Subcutaneous adipose tissue (tissue), 4 donors: ENCODE data around the gene PNPLA3. TPM values are rescaled to one million over a fixed set of nuclear protein-coding genes. Genes with fewer than 3 reads are reported as not detected.

ENCODE experiments used
- total RNA-seq, 4 donors: library from RNA; depleted of rRNA; stranded (reverse); fragments of >200 nt; gene quantifications; one replicate each; pipeline ENCODE4 v1.1.0, GENCODE V29; 2016
- TF ChIP-seq, protein P1 (sequence below): fragments of 450-650 bp; IDR thresholded peaks from one replicate; pipeline ENCODE4 v1.5.1; 2016; ENCODE audit warnings: low read depth, mild to moderate bottlenecking, control low read depth, antibody characterized with exemption, moderate library complexity

PNPLA3 gene, protein sequence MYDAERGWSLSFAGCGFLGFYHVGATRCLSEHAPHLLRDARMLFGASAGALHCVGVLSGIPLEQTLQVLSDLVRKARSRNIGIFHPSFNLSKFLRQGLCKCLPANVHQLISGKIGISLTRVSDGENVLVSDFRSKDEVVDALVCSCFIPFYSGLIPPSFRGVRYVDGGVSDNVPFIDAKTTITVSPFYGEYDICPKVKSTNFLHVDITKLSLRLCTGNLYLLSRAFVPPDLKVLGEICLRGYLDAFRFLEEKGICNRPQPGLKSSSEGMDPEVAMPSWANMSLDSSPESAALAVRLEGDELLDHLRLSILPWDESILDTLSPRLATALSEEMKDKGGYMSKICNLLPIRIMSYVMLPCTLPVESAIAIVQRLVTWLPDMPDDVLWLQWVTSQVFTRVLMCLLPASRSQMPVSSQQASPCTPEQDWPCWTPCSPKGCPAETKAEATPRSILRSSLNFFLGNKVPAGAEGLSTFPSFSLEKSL
- total RNA-seq, result 1 to 10 TPM; 2.3 to 6.6 (median 3.1) TPM

DNA sequence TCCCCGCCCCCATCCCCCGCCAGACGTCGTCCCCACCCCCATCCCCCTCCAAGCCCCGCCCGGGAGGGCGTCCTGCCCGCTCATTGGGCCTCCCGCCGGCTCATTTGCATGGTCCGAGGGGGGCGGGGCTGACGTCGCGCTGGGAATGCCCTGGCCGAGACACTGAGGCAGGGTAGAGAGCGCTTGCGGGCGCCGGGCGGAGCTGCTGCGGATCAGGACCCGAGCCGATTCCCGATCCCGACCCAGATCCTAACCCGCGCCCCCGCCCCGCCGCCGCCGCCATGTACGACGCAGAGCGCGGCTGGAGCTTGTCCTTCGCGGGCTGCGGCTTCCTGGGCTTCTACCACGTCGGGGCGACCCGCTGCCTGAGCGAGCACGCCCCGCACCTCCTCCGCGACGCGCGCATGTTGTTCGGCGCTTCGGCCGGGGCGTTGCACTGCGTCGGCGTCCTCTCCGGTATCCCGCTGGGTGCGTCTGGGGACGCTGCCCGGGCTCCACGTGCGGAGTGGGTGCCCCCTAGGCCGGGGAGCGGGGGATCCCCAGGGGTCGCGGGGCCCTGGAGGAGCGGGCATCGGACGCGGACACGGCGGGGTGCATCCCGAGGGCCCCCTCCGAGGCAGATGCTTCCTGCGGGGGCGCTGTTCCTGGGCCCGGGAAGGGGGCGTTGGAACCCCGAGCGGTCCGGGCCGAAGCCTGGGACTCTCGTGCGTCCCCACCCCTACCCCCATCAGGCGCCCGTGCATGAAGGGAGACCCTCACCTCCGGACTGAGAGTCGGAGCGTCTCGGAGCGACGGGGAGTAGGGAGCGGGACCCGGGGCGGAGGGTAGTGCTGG is at the start of gene PNPLA3:
Gene PNPLA3 (plus strand): TSS at position 175 of the 834 bp plus-strand sequence. CDS start 107 bp downstream, at position 282.
- TF ChIP-seq, protein P1, sequence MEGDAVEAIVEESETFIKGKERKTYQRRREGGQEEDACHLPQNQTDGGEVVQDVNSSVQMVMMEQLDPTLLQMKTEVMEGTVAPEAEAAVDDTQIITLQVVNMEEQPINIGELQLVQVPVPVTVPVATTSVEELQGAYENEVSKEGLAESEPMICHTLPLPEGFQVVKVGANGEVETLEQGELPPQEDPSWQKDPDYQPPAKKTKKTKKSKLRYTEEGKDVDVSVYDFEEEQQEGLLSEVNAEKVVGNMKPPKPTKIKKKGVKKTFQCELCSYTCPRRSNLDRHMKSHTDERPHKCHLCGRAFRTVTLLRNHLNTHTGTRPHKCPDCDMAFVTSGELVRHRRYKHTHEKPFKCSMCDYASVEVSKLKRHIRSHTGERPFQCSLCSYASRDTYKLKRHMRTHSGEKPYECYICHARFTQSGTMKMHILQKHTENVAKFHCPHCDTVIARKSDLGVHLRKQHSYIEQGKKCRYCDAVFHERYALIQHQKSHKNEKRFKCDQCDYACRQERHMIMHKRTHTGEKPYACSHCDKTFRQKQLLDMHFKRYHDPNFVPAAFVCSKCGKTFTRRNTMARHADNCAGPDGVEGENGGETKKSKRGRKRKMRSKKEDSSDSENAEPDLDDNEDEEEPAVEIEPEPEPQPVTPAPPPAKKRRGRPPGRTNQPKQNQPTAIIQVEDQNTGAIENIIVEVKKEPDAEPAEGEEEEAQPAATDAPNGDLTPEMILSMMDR, result no peak

DNA sequence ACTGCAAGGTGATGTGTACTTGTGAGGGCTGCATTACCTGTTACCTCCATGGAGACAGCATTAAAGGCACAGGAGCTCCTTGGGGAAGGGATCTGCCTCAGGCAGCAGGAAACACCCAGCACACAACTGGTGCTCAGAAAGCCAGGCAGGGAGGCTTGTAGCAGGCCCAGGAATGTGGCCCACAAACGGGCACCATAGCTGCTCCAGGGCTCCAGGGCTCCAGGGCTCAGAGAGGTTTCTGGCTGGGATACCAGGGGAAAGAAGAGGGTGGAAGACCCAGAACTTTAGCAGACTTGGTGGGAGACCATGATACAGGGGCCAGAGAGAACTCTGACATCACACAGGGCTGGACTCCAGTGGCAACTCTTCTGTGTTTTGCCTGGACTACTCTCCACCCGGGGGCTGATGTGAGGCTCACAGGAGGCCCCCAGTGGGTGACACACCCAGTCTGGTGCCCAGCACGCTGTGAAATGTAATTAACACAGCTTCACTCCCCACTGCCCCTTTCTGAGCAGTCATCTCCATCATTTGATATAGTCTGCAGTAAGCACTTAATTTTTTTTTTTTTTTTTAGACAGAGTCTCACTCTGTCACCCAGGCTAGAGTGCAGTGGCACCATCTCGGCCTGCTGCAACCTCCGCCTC is 46.6 kb upstream of the PNPLA3 start:
- TF ChIP-seq, protein P1, result no peak

DNA sequence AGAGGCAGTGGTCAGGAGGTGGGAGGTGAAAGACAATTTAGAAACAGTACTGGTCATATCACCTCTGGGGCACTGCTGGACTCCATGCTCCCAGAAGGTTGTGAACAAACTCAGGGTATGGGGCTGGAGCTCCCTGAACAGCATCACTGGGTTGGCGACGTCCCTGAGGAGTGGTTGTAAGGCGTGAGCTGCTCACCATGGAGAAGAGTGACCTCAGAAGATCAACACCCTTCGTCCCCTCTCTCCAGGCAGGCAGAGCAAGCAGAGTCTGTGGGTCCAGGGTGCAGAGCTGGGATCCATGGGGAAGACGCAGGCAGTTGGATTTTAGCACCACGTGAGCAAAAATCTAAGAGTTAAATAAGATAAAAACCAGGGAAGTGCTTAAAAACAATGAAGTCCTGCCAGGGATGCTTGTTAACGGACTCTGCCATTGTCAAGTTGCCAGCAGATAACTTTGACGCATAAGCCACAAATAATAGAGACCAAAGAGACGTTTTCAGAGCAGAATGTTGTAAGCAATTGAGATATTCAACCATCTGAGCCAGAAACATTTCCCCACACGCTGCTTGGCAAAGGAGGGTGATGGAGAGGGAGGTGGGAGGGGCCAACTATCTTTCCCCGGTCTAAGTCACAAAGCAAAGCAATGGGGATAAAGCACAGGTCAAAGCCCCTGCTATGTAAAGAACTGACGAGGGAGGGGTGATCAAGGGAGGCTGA is 45.4 kb upstream of the PNPLA3 start:
- TF ChIP-seq, protein P1, result no peak

DNA sequence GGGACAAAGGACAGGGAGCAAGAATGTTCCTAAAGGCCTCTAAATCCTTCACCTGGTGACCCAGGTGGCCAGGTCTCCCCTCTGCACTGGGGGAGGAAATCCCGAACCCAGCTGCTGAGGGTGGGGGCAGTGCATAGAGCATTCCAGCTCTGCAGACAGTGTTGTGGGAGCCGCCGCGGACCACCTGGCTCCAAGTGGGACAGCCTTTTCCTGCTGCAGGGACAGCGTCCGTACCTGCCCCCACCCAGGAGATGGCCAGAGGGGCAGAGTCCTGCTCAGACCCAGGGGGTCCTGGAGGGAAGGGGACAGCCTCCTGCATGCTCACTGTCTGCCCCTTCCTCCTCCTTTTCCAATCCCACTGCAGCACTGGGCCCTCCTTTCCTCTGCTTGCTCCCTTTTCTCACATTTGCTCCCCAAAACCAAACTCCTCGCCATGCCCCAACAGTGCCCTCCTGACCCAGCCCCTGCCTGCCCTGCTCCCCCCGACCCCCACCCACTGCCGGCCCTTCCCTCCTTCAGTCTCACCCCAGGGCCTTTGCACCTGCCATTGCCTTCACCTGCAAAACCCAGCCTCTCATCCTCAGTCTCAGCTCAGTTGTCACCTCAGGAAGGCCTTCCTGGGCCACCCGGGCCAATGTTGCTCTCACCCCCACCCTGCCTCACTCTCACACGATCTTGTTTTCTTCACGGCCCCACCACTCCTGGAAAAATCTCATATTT is 44.6 kb upstream of the PNPLA3 start:
- TF ChIP-seq, protein P1, result no peak

DNA sequence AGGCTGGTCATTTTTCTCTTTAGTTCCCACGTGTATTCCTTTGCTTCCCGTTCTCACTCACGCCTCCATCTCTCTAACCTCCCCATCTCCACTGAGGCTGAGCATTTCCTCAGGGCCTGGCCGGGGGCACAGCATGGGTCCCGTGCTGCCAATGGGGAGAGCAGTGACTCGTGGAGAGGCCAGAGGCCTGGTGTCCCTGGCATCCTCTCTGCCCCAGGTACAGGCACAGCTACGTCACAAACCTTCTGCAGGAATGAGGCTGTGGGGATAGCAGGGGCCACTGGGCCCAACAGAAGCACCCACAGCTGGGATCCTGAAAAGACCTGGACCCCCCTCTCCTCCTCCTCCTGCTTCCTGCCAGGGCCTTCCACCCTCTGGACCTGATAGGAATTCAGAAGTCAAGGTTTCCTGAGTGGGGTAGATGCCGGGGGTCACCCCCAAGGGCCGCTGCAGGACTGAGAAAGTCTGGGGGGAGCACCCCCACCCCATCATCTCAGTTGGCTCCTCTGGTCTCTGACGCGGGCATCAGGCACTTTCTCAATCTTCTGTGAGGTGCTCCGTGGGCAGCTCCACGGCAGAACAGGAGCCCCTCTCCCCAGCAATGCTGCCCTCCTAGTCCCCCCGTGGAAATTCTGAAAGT is 43.6 kb upstream of the PNPLA3 start:
- TF ChIP-seq, protein P1, result no peak

DNA sequence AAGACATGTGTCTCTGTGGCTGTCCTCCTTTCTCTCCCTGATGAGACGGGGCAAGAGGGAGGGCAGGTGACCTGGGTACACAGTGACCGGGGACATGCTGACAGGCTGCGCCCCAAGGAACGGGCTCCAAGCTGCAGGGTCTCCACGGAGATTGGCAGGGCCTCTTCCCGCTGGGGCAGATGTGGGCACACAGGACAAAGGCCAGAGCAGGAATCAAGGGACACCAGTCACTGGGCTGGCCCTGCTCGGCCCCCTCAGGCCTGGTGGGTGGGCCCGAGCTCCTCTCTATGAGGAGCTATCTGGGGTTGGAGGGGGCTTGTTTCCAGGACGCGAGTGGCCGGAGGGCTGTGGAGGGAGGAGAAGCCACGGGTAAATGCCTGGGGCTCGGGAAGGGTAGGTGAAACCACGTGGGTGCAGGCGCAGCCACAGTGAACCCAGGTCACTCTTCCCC is 43.0 kb upstream of the PNPLA3 start:
- TF ChIP-seq, protein P1, result no peak
